ENCODE results near the gene MMP28.

GRCh38 chr17:35773679-35774425 lies 21.6 kb downstream of the MMP28 start:
- no peak for TF ChIP-seq CTCF (IDR thresholded peaks at IDR 0.05)
- TF ChIP-seq POLR2A (IDR thresholded peaks at IDR 0.05): no peak
